ENCODE data around the gene SHMT2.

DNA sequence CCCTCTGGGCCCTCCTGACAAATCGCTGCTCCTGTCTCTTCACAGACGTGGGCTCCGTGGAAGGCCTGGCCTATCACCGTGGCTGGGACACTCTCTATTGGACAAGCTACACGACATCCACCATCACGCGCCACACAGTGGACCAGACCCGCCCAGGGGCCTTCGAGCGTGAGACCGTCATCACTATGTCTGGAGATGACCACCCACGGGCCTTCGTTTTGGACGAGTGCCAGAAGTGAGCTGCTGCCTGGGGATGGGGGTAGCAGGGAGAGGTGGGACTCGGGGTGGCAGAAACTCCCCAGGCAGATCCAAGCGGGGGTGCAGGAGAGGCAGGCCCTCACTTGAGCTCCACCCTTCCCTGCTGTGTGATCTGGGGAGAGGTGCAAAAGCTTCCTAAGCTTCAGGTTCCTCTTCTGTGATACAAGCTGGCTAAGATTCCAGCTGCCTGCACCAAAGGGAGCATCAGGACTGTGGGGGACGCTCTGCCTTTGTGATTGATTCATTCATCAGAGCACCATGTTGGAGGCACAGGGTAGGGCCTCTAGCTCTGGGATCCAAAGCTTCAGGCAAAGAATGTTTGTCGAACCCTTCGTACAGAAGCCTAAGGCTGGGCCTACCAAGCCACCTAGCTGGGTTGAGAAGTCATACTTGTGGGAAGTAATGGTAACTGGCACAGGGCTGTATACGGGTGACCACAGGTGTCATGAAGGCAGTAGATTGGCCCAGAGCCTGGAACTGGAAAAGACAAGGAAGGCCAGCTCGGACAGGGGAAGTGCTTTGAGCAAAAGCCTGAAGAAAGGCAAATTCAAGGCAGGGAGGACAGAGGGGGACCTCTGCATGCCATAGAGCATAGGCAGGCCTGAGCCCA, 42.1 kb upstream of the SHMT2 start:
- TF ChIP-seq POLR2A (IDR thresholded peaks at IDR 0.05), result no peak
- TF ChIP-seq, protein P1, sequence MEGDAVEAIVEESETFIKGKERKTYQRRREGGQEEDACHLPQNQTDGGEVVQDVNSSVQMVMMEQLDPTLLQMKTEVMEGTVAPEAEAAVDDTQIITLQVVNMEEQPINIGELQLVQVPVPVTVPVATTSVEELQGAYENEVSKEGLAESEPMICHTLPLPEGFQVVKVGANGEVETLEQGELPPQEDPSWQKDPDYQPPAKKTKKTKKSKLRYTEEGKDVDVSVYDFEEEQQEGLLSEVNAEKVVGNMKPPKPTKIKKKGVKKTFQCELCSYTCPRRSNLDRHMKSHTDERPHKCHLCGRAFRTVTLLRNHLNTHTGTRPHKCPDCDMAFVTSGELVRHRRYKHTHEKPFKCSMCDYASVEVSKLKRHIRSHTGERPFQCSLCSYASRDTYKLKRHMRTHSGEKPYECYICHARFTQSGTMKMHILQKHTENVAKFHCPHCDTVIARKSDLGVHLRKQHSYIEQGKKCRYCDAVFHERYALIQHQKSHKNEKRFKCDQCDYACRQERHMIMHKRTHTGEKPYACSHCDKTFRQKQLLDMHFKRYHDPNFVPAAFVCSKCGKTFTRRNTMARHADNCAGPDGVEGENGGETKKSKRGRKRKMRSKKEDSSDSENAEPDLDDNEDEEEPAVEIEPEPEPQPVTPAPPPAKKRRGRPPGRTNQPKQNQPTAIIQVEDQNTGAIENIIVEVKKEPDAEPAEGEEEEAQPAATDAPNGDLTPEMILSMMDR (IDR thresholded peaks at IDR 0.05), result no peak

Data from uterus (tissue), 2 donors.